Transverse colon (tissue), 4 donors: ENCODE data around the gene FKBP10. TPM values are rescaled to one million over a fixed set of nuclear protein-coding genes. Genes with fewer than 3 reads are reported as not detected.

Experiments
- DNase-seq: peaks from one replicate; pipeline ENCODE4 v3.0.0-alpha.2; 2019
- H3K27ac ChIP-seq, 4 donors: fragments of 200-600 bp; sonication (generic); 2 replicates each; pipeline ENCODE4 v1.5.1; 2016 to 2018; ENCODE audit warnings: inconsistent platforms in 4 of 4
- H3K27me3 ChIP-seq: fragments of 200-600 bp; sonication (generic); 2 replicates; pipeline ENCODE4 v1.5.1; 2017; ENCODE audit warnings: inconsistent platforms
- H3K36me3 ChIP-seq, 4 donors: fragments of 200-600 bp; sonication (generic); 2 replicates each; pipeline ENCODE4 v1.5.1; 2017 to 2019; ENCODE audit warnings: inconsistent platforms in 4 of 4
- H3K4me1 ChIP-seq, 4 donors: fragments of 200-600 bp; sonication (generic); 2 replicates each; pipeline ENCODE4 v1.5.1; 2017 to 2020; ENCODE audit warnings: inconsistent platforms in 4 of 4
- H3K4me3 ChIP-seq, 4 donors: fragments of 200-600 bp; sonication (generic); 1 replicate in 1 of 4; 2 replicates in 3 of 4; pipeline versions ENCODE4 v1.5.1 to v1.6.1; 2017 to 2019; ENCODE audit warnings: inconsistent platforms in 4 of 4
- H3K9me3 ChIP-seq, 2 donors: fragments of 200-600 bp; sonication (generic); 2 replicates each; pipeline ENCODE4 v1.5.1; 2017 to 2019; ENCODE audit warnings: inconsistent platforms in 2 of 2
- CTCF ChIP-seq, 5 experiments: fragments of 200-600 bp in 3 of 5; fragments of 450-650 bp in 2 of 5; sonication (generic) in 3 of 5; IDR thresholded peaks; 1 replicate in 2 of 5; 2 replicates in 3 of 5; pipeline ENCODE4 v1.5.1; 2016 to 2017; ENCODE audit warnings: antibody characterized with exemption in 5 of 5, inconsistent platforms in 3 of 5, mild to moderate bottlenecking in 2 of 5, moderate library complexity in 1 of 5
- EP300 ChIP-seq: sonication (generic); formaldehyde crosslinking; IDR thresholded peaks from one replicate; pipeline ENCODE4 v1.6.1; 2017; ENCODE audit warnings: antibody characterized with exemption, low read depth
- POLR2A ChIP-seq: fragments of 450-650 bp; IDR thresholded peaks from one replicate; pipeline ENCODE4 v1.6.1; 2016; ENCODE audit warnings: antibody characterized with exemption, mild to moderate bottlenecking, moderate library complexity
- POLR2AphosphoS5 ChIP-seq, 3 donors: sonication (generic); formaldehyde crosslinking; IDR thresholded peaks; one replicate each; pipeline ENCODE4 v1.6.1; 2016; ENCODE audit warnings: antibody characterized with exemption in 3 of 3
- WGBS, 2 donors: methylation state at CpG; one replicate each; pipeline ENCODE4 v1.1.5; 2018; ENCODE audit warnings: low coverage in 1 of 2; 5-methylcytosine and 5-hydroxymethylcytosine counted together
- in situ Hi-C, 4 donors: fragments of 200-750 bp; cut with MboI; loops; one replicate each; pipeline versions ENCODE4 v1.15.0 to v1.15.1; 2017; ENCODE audit warnings: low sequenced_read_pairs in 3 of 4, low pct_ligation_motif_present in 1 of 4, low pct_unique_long_range_greater_than_20kb in 1 of 4
- intact Hi-C: fragments of 100-400 bp; cut with DNase I; formaldehyde crosslinking; loops from one replicate; pipeline ENCODE4 v1.15.1; 2023; ENCODE audit warnings: low total_unique reads
- total RNA-seq, 4 donors: library from RNA; depleted of rRNA; stranded (reverse); fragments of >200 nt; gene quantifications; one replicate each; pipeline ENCODE4 v1.1.0, GENCODE V29; 2016

Gene FKBP10
- total RNA-seq, 4 donors from 2014 or later, result 7.1 to 61.1 (median 12.6) TPM

- intact Hi-C loops (no loop called here), in situ Hi-C loops (no loop called here)
- no peak for DNase-seq
- no peak for TF ChIP-seq EP300
- no peak for TF ChIP-seq POLR2AphosphoS5 (IDR thresholded peaks at IDR 0.05)
- Histone ChIP-seq H3K27me3 (no peaks in the 10 kb centered on the region), H3K9me3 (no peaks in the 10 kb centered on the region), H3K4me3 (peak overlapping the region; percentile 70 to 100 (median 87)), H3K36me3 (peaks cover 0 to 10% (median 3%) of the 10 kb centered on the region in 4 donors), H3K27ac (peak overlapping the region; percentile 94 to 98 (median 94)), H3K4me1 (peaks cover 12 to 37% (median 19%) of the 10 kb centered on the region in 4 donors)
- 1 to 3% methylated on average over 15 to 18 of the region's 25 CpGs for WGBS, 2 donors
Measured at GRCh38 chr17:41864498-41864835, 51.7 kb downstream of the FKBP10 start.

- H3K27ac ChIP-seq, result peak within 1 kb of the TSS; percentile 94 to 98 (median 94)
- WGBS, 2 donors, result 1% methylated on average over 57 of the region's 90 CpGs; no CpG with 5 or more reads in 1 of the 2 donors
- DNase-seq, result peak; percentile 93
- no peaks in the 10 kb centered on the region for H3K9me3 ChIP-seq
- H3K4me1 ChIP-seq, result peaks cover 12 to 37% (median 19%) of the 10 kb centered on the region in 4 donors
- TF ChIP-seq POLR2A (peak; percentile 86), POLR2AphosphoS5 (IDR thresholded peaks at IDR 0.05) (peak; percentile 83 to 94 (median 90)), CTCF (IDR thresholded peaks at IDR 0.05) (peak in 1 of 5 experiments; percentile 11), EP300 (no peak)
- H3K4me3 ChIP-seq, result peak within 1 kb of the TSS; percentile 70 to 100 (median 87)
- in situ Hi-C loops (no loop called here), intact Hi-C loops (no loop called here)
- peaks cover 0 to 10% (median 3%) of the 10 kb centered on the region in 4 donors for H3K36me3 ChIP-seq
- H3K27me3 ChIP-seq, result no peaks in the 10 kb centered on the region
Measured at GRCh38 chr17:41864836-41865595, 52.2 kb downstream of the FKBP10 start, which contains the start of gene KLHL11. KLHL11 (minus strand) TSS chr17:41865423; CDS start chr17:41865370, 53 bp downstream.

- TF ChIP-seq EP300 (no peak), POLR2AphosphoS5 (IDR thresholded peaks at IDR 0.05) (no peak)
- WGBS, 2 donors, result 0 to 1% methylated on average over 7 to 9 of the region's 10 CpGs
- in situ Hi-C loops, result no loop called here
- intact Hi-C loops, result no loop called here
- H3K27me3 ChIP-seq, result no peaks in the 10 kb centered on the region
- H3K36me3 ChIP-seq, result peaks cover 0 to 10% (median 3%) of the 10 kb centered on the region in 4 donors
- H3K9me3 ChIP-seq, result no peaks in the 10 kb centered on the region
- H3K27ac ChIP-seq, result peak overlapping the region; percentile 94 to 98 (median 94)
- no peak for DNase-seq
- H3K4me1 ChIP-seq, result peaks cover 12 to 37% (median 19%) of the 10 kb centered on the region in 4 donors
- H3K4me3 ChIP-seq, result peak overlapping the region in 3 of 4 donors; percentile 87 to 100 (median 87)
Measured at GRCh38 chr17:41865596-41865893, 52.7 kb downstream of the FKBP10 start.

GRCh38 chr17:41868568-41868967 is 55.8 kb downstream of the FKBP10 start:
- H3K4me1 ChIP-seq, result peaks cover 8 to 11% (median 11%) of the 10 kb centered on the region in 4 donors
- in situ Hi-C loops (no loop called here), intact Hi-C loops (no loop called here)
- TF ChIP-seq POLR2AphosphoS5 (IDR thresholded peaks at IDR 0.05) (no peak), POLR2A (no peak), EP300 (no peak), CTCF (IDR thresholded peaks at IDR 0.05) (no peak)
- no peak overlapping the region for H3K4me3 ChIP-seq
- H3K27me3 ChIP-seq, result no peaks in the 10 kb centered on the region
- H3K27ac ChIP-seq, result no peak overlapping the region
- no peak for DNase-seq
- no peaks in the 10 kb centered on the region for H3K9me3 ChIP-seq
- peaks cover 0 to 23% (median 8%) of the 10 kb centered on the region in 4 donors for H3K36me3 ChIP-seq
- 50 to 66% methylated on average over 2 to 3 of the region's 3 CpGs for WGBS, 2 donors

GRCh38 chr17:41869426-41869825 is 56.6 kb downstream of the FKBP10 start:
- WGBS, 2 donors, result 41 to 73% methylated on average over 5 to 9 of the region's 9 CpGs
- no peak for DNase-seq
- H3K4me1 ChIP-seq, result peaks cover 0 to 3% (median 3%) of the 10 kb centered on the region in 4 donors
- H3K36me3 ChIP-seq, result peaks cover 0 to 28% (median 11%) of the 10 kb centered on the region in 4 donors
- no peaks in the 10 kb centered on the region for H3K9me3 ChIP-seq
- in situ Hi-C loops (no loop called here), intact Hi-C loops (no loop called here)
- H3K27ac ChIP-seq, result no peak overlapping the region
- no peaks in the 10 kb centered on the region for H3K27me3 ChIP-seq
- TF ChIP-seq CTCF (IDR thresholded peaks at IDR 0.05), result no peak
- TF ChIP-seq POLR2A, result no peak
- TF ChIP-seq EP300, result no peak
- TF ChIP-seq POLR2AphosphoS5 (IDR thresholded peaks at IDR 0.05), result no peak
- H3K4me3 ChIP-seq, result no peak overlapping the region
